Natural killer cell (primary cell): ENCODE measurements around the gene DBT. TPM values are rescaled to one million over a fixed set of nuclear protein-coding genes. Genes with fewer than 3 reads are reported as not detected.
"Not testable (repeated sequence)": the region's sequence is repeated elsewhere in the genome, so short reads cannot be mapped to it uniquely, and the experiment has no call there.

Source experiments
- ATAC-seq, 3 donors: fragments of 150-1000 bp in 2 of 3; fragments of 200-7000 bp in 1 of 3; cut with Tn5 transposase; 1 replicate in 1 of 3; 2 replicates in 2 of 3; pipeline ENCODE4 v1.10.0; 2021; ENCODE audit warnings: mild to moderate bottlenecking in 2 of 3, moderate library complexity in 2 of 3
- DNase-seq, 2 donors: peaks; one replicate each; pipeline versions ENCODE4 v3.0.0 to v3.0.0-alpha.2; 2013 to 2021; ENCODE audit warnings: mixed read lengths in 1 of 2
- H3K27ac ChIP-seq: one replicate; pipeline ENCODE4 v1.5.1; 2013; ENCODE audit warnings: mild to moderate bottlenecking, low read length
- H3K27me3 ChIP-seq: one replicate; pipeline ENCODE4 v1.6.1; 2013; ENCODE audit warnings: low read length; ENCODE audit not compliant: control insufficient read depth, insufficient read depth
- H3K36me3 ChIP-seq: one replicate; pipeline ENCODE4 v1.6.1; 2013; ENCODE audit warnings: low read length; ENCODE audit not compliant: control insufficient read depth, insufficient read depth
- H3K4me1 ChIP-seq: one replicate; pipeline ENCODE4 v1.6.1; 2013; ENCODE audit warnings: low read length; ENCODE audit not compliant: control insufficient read depth, insufficient read depth
- H3K4me3 ChIP-seq: one replicate; pipeline ENCODE4 v1.5.1; 2013; ENCODE audit warnings: low read length
- H3K9me3 ChIP-seq: one replicate; pipeline ENCODE4 v1.6.1; 2013; ENCODE audit warnings: low read length; ENCODE audit not compliant: control insufficient read depth, insufficient read depth
- H3K27ac Mint-ChIP-seq, 2 donors: one replicate each; pipeline ENCODE4 v1.8.0; 2022; ENCODE audit warnings: mild to moderate bottlenecking in 2 of 2, mixed read lengths in 2 of 2, moderate library complexity in 1 of 2
- H3K27me3 Mint-ChIP-seq, 2 donors: one replicate each; pipeline ENCODE4 v1.8.0; 2022; ENCODE audit warnings: low read depth in 2 of 2, mixed read lengths in 2 of 2
- H3K36me3 Mint-ChIP-seq: one replicate; pipeline ENCODE4 v1.8.0; 2022; ENCODE audit warnings: mixed read lengths
- H3K4me1 Mint-ChIP-seq, 2 donors: one replicate each; pipeline ENCODE4 v1.8.0; 2022; ENCODE audit warnings: mixed read lengths in 2 of 2
- H3K4me3 Mint-ChIP-seq: one replicate; pipeline ENCODE4 v1.8.0; 2022; ENCODE audit warnings: mild to moderate bottlenecking, moderate library complexity, mixed read lengths
- H3K9me3 Mint-ChIP-seq, 2 donors: one replicate each; pipeline ENCODE4 v1.8.0; 2022; ENCODE audit warnings: mixed read lengths in 2 of 2
- CTCF ChIP-seq: fragments of 200-600 bp; IDR thresholded peaks from one replicate; pipeline ENCODE4 v1.8.0; 2022; ENCODE audit warnings: antibody characterized with exemption
- WGBS: methylation state at CpG from one replicate; pipeline ENCODE4 v1.1.7; 2013; ENCODE audit warnings: missing lambda C conversion rate; ENCODE audit not compliant: insufficient coverage; 5-methylcytosine and 5-hydroxymethylcytosine counted together
- intact Hi-C: fragments of 100-400 bp; cut with micrococcal nuclease; formaldehyde crosslinking; loops from one replicate; pipeline ENCODE4 v1.14.2; 2022
- total RNA-seq, 4 donors: library from RNA; stranded (reverse); fragments of 120-200 nt in 1 of 4; gene quantifications; one replicate each; pipeline versions ENCODE4 v1.2.3 to v1.2.4, GENCODE V29; 2013 to 2022

Gene DBT
- total RNA-seq, 3 donors from 2014 or later (not counting 1 experiment from before 2014, with no cell fraction given), result 9.9 to 11.5 (median 10.2) TPM

- no peak for TF ChIP-seq CTCF
- Histone ChIP-seq H3K36me3 (peaks cover 42% of the 10 kb centered on the region), H3K4me3 (no peak overlapping the region), H3K27ac (no peak overlapping the region), H3K4me1 (no peaks in the 10 kb centered on the region), H3K27me3 (no peaks in the 10 kb centered on the region), H3K9me3 (no peaks in the 10 kb centered on the region)
- H3K4me1 Mint-ChIP-seq, result no peaks in the 10 kb centered on the region
- H3K9me3 Mint-ChIP-seq, result no peaks in the 10 kb centered on the region
- ATAC-seq (no peak), DNase-seq (no peak)
- H3K27ac Mint-ChIP-seq, result no peak overlapping the region
- 98% methylated on average over 37 of the region's 37 CpGs for WGBS
- no peaks in the 10 kb centered on the region for H3K27me3 Mint-ChIP-seq
- intact Hi-C loops, result no loop called here
- H3K36me3 Mint-ChIP-seq, result peaks cover 15% of the 10 kb centered on the region
- H3K4me3 Mint-ChIP-seq, result no peak overlapping the region
Observed at GRCh38 chr1:100213141-100213540, 36.5 kb downstream of the DBT start.

- no peaks in the 10 kb centered on the region for H3K27me3 Mint-ChIP-seq
- H3K27me3 ChIP-seq, result no peaks in the 10 kb centered on the region
- H3K27ac ChIP-seq, result no peak overlapping the region
- DNase-seq, result no peak
- WGBS, result 93% methylated on average over 2 of the region's 2 CpGs
- intact Hi-C loops, result no loop called here
- no peak overlapping the region for H3K27ac Mint-ChIP-seq
- peaks cover 0 to 5% of the 10 kb centered on the region in 2 donors for H3K4me1 Mint-ChIP-seq
- peaks cover 20% of the 10 kb centered on the region for H3K36me3 ChIP-seq
- H3K4me3 ChIP-seq, result no peak overlapping the region
- H3K9me3 Mint-ChIP-seq, result peaks cover 0 to 3% of the 10 kb centered on the region in 2 donors
- TF ChIP-seq CTCF, result no peak
- no peak overlapping the region for H3K4me3 Mint-ChIP-seq
- H3K4me1 ChIP-seq, result no peaks in the 10 kb centered on the region
- no peak for ATAC-seq
- peaks cover 24% of the 10 kb centered on the region for H3K36me3 Mint-ChIP-seq
- H3K9me3 ChIP-seq, result no peaks in the 10 kb centered on the region
Observed at GRCh38 chr1:100206301-100206700, 43.3 kb downstream of the DBT start.

GRCh38 chr1:100205593-100205992, 44.0 kb downstream of the DBT start:
- H3K4me1 ChIP-seq, H3K9me3 Mint-ChIP-seq, H3K4me3 ChIP-seq, H3K27me3 ChIP-seq, DNase-seq, H3K4me3 Mint-ChIP-seq, H3K27me3 Mint-ChIP-seq, intact Hi-C loops, H3K9me3 ChIP-seq, H3K4me1 Mint-ChIP-seq, ATAC-seq, H3K27ac Mint-ChIP-seq, H3K27ac ChIP-seq: not testable (repeated sequence)
- peaks cover 13% of the 10 kb centered on the region for H3K36me3 ChIP-seq
- WGBS, result 100% methylated on average over 2 of the region's 2 CpGs
- H3K36me3 Mint-ChIP-seq, result peaks cover 31% of the 10 kb centered on the region

- peaks cover 33% of the 10 kb centered on the region for H3K36me3 Mint-ChIP-seq
- H3K4me3 ChIP-seq, ATAC-seq, DNase-seq, intact Hi-C loops, H3K4me1 ChIP-seq, H3K9me3 Mint-ChIP-seq, H3K9me3 ChIP-seq, H3K4me1 Mint-ChIP-seq, H3K27ac Mint-ChIP-seq, H3K27me3 Mint-ChIP-seq, H3K4me3 Mint-ChIP-seq, H3K27me3 ChIP-seq, H3K27ac ChIP-seq: not testable (repeated sequence)
- peaks cover 12% of the 10 kb centered on the region for H3K36me3 ChIP-seq
- WGBS, result 100% methylated on average over 1 of the region's 2 CpGs
Observed at GRCh38 chr1:100205103-100205502, 44.5 kb downstream of the DBT start.

- H3K4me3 Mint-ChIP-seq, H3K27ac Mint-ChIP-seq, H3K9me3 Mint-ChIP-seq, H3K27me3 Mint-ChIP-seq, ATAC-seq, H3K27ac ChIP-seq, DNase-seq, H3K4me3 ChIP-seq, intact Hi-C loops, H3K27me3 ChIP-seq, H3K9me3 ChIP-seq, H3K4me1 Mint-ChIP-seq, H3K4me1 ChIP-seq: not testable (repeated sequence)
- 100% methylated on average over 1 of the region's 2 CpGs for WGBS
- H3K36me3 ChIP-seq, result peaks cover 22% of the 10 kb centered on the region
- H3K36me3 Mint-ChIP-seq, result peaks cover 33% of the 10 kb centered on the region
Observed at GRCh38 chr1:100202703-100203102, 46.9 kb downstream of the DBT start.

GRCh38 chr1:100200060-100200459, 49.6 kb downstream of the DBT start:
- intact Hi-C loops, DNase-seq, H3K4me1 Mint-ChIP-seq, H3K4me1 ChIP-seq, H3K27ac ChIP-seq, H3K4me3 Mint-ChIP-seq, H3K9me3 Mint-ChIP-seq, H3K27me3 Mint-ChIP-seq, ATAC-seq, H3K4me3 ChIP-seq, H3K27me3 ChIP-seq, H3K9me3 ChIP-seq, H3K27ac Mint-ChIP-seq: not testable (repeated sequence)
- 91% methylated on average over 6 of the region's 6 CpGs for WGBS
- peaks cover 34% of the 10 kb centered on the region for H3K36me3 Mint-ChIP-seq
- H3K36me3 ChIP-seq, result peaks cover 28% of the 10 kb centered on the region
